ENCODE measurements around the gene DDX39A. TPM values are rescaled to one million over a fixed set of nuclear protein-coding genes. Genes with fewer than 3 reads are reported as not detected.

DDX39A gene
- polyA plus RNA-seq, 2 of the 4 experiments (the other 2 are of a cell fraction): 59.0 to 118 TPM

GRCh38 chr19:14370169-14370939, 48.8 kb downstream of the DDX39A start:
- Histone ChIP-seq H3K4me2 (no peak overlapping the region), H3K4me1 (0 out of 3 replicates have a peak, but pooled peaks cover 2% of the 10 kb centered on the region), H3K4me3 (no peak overlapping the region), H3K27ac (no peak overlapping the region), H3K9me3 (no peaks in the 10 kb centered on the region)
- DNase-seq (ENCODE audit: low read depth in 1 of 2, low spot score in 1 of 2) (no peak), ATAC-seq (no peak), FAIRE-seq (no peak)
- POLR2A ChIA-PET: no interaction called here
- WGBS (ENCODE audit: missing lambda C conversion rate): 87% methylated on average over 19 of the region's 19 CpGs
- CTCF ChIA-PET: interaction anchor here (0.6 to 1.0 kb wide), 3 partner anchors 12 to 111 kb away, joined by 3 read pairs; no protein-coding TSS in a partner anchor
- TF ChIP-seq JUNB (IDR thresholded peaks at IDR 0.05): no peak
- TF ChIP-seq POLR2A (IDR thresholded peaks at IDR 0.05; ENCODE audit: low read length): no peak
- TF ChIP-seq, protein P1, sequence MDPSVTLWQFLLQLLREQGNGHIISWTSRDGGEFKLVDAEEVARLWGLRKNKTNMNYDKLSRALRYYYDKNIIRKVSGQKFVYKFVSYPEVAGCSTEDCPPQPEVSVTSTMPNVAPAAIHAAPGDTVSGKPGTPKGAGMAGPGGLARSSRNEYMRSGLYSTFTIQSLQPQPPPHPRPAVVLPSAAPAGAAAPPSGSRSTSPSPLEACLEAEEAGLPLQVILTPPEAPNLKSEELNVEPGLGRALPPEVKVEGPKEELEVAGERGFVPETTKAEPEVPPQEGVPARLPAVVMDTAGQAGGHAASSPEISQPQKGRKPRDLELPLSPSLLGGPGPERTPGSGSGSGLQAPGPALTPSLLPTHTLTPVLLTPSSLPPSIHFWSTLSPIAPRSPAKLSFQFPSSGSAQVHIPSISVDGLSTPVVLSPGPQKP (IDR thresholded peaks at IDR 0.05; ENCODE audit: low read depth, low read length): no peak
- TF ChIP-seq PHF8 (IDR thresholded peaks at IDR 0.05; ENCODE audit: borderline replicate concordance, low read depth): no peak
- no peak for TF ChIP-seq NFE2L2 (conservative IDR thresholded peaks at IDR 0.05; ENCODE audit: low read length)
- no peak for TF ChIP-seq SREBF2 (IDR thresholded peaks at IDR 0.05)
- TF ChIP-seq REST (IDR thresholded peaks at IDR 0.05): no peak

DNA sequence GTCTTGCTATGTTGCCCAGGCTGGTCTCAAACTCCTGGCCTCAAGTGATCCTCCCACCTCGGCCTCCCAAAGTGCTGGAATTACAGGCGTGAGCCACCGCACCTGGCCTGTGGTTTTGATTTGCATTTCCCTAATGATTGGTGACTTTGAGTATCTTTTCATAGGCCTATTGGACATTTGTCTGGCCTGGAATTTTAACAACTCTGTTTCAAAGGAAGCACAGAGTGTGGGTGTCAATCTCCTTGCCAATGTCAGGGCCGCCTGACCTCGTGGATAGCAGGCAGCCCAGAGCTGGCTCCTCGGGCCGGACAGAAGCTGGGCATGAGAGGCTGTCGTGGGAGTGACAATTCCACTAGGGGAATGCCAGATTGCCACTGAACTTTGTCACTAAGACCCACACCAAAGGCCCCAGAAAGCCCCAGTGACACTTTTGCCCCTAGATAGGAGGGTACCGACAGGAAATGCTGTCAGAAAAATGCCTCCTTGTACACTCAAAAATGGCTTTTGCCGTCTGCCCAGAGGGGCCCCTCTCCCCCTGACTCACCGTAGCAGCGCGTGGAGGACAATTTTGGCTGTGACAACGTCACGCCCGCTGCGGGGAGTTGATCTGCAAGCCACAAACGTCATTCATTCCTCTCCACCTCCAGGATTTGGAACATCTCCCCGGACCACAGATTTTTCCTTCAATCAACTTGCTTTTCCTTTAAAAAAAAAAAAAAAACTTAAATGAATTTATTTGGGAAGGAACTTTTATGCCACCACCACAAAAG, 49.6 kb downstream of the DDX39A start:
- CTCF ChIA-PET: interaction anchor here (0.6 kb wide), 1 partner anchor 112 kb away, joined by 3 read pairs; no protein-coding TSS in a partner anchor
- Histone ChIP-seq H3K27ac (no peak overlapping the region), H3K4me2 (no peak overlapping the region), H3K9me3 (no peaks in the 10 kb centered on the region), H3K4me1 (0 out of 3 replicates have a peak, but pooled peaks cover 2% of the 10 kb centered on the region), H3K4me3 (no peak overlapping the region)
- TF ChIP-seq ZSCAN20 (CRISPR knock-in tag; IDR thresholded peaks at IDR 0.05) (no peak), ATOH8 (CRISPR knock-in tag; IDR thresholded peaks at IDR 0.05; ENCODE audit: low read depth) (no peak), RCOR1 (IDR thresholded peaks at IDR 0.05; ENCODE audit: low read depth, low read length) (no peak), SMC3 (IDR thresholded peaks at IDR 0.05) (no peak), MAX (IDR thresholded peaks at IDR 0.05) (no peak), ZC3H11A (IDR thresholded peaks at IDR 0.05) (no peak), GATA3 (IDR thresholded peaks at IDR 0.05; ENCODE audit: borderline replicate concordance) (no peak), JUN (IDR thresholded peaks at IDR 0.05) (no peak)
- 80% methylated on average over 13 of the region's 19 CpGs for WGBS (ENCODE audit: missing lambda C conversion rate)
- DNase-seq (ENCODE audit: low read depth in 1 of 2, low spot score in 1 of 2) (no peak), ATAC-seq (no peak), FAIRE-seq (no peak)
- POLR2A ChIA-PET: no interaction called here

DNA sequence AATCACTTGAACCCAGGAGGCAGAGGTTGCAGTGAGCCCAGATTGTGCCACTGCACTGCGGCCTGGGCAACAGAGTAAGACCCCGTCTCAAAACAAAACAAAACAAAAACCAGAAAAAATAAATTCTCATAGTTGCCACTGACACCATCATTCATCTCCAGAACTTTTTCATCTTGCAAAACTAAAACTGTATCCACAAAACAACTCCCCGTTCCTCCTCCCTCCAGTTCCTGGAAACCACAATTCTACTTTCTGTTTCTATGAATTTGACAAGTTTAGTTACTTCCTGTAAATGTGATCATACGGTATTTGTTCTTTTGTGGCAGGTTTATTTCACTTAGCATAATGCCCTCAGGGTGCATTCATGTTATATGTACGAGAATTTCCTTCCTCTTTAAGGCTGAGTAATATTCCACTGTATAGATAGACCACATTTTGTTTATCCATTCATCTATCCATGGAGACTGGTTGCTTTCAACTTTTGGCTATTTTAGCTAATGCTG, 51.1 kb downstream of the DDX39A start:
- Histone ChIP-seq H3K4me2 (no peak overlapping the region), H3K4me1 (peaks cover 3% of the 10 kb centered on the region; the same call in 1 of the 3 replicates), H3K4me3 (no peak overlapping the region), H3K9me3 (no peaks in the 10 kb centered on the region), H3K27ac (no peak overlapping the region)
- ATAC-seq (no peak), FAIRE-seq (no peak), DNase-seq (ENCODE audit: low read depth in 1 of 2, low spot score in 1 of 2) (no peak)
- POLR2A ChIA-PET: no interaction called here
- WGBS (ENCODE audit: missing lambda C conversion rate): 82% methylated on average over 5 of the region's 5 CpGs
- CTCF ChIA-PET: interaction anchor here (1.3 kb wide), 1 partner anchor 8 kb away, joined by 5 read pairs; no protein-coding TSS in a partner anchor
- TF ChIP-seq SREBF2 (IDR thresholded peaks at IDR 0.05) (no peak), HDAC2 (IDR thresholded peaks at IDR 0.05) (no peak), HOXA7 (CRISPR knock-in tag; IDR thresholded peaks at IDR 0.05) (no peak), MYC (IDR thresholded peaks at IDR 0.05; ENCODE audit: borderline replicate concordance, low read length) (no peak), POLR2A (IDR thresholded peaks at IDR 0.05; ENCODE audit: low read length) (no peak)
- TF ChIP-seq, protein P2, sequence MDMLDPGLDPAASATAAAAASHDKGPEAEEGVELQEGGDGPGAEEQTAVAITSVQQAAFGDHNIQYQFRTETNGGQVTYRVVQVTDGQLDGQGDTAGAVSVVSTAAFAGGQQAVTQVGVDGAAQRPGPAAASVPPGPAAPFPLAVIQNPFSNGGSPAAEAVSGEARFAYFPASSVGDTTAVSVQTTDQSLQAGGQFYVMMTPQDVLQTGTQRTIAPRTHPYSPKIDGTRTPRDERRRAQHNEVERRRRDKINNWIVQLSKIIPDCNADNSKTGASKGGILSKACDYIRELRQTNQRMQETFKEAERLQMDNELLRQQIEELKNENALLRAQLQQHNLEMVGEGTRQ (IDR thresholded peaks at IDR 0.05): no peak
- TF ChIP-seq, protein P3, sequence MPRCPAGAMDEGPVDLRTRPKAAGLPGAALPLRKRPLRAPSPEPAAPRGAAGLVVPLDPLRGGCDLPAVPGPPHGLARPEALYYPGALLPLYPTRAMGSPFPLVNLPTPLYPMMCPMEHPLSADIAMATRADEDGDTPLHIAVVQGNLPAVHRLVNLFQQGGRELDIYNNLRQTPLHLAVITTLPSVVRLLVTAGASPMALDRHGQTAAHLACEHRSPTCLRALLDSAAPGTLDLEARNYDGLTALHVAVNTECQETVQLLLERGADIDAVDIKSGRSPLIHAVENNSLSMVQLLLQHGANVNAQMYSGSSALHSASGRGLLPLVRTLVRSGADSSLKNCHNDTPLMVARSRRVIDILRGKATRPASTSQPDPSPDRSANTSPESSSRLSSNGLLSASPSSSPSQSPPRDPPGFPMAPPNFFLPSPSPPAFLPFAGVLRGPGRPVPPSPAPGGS (IDR thresholded peaks at IDR 0.05): no peak
